CD4-positive, alpha-beta T cell treated with Interleukin-15 for 4 hours (primary cell): ENCODE data around the gene L1CAM.

Experiments
- DNase-seq: peaks from one replicate; pipeline ENCODE4 v3.0.0-alpha.2; 2020; ENCODE audit warnings: low spot score

L1CAM gene

GRCh38 chrX:153922932-153923857 lies 37.2 kb upstream of the L1CAM start:
- no peak for DNase-seq

- DNase-seq: peak; percentile 29
These were observed 35.8 kb upstream of the L1CAM start for GRCh38 chrX:153921511-153922446.

- DNase-seq: no peak
These were observed 35.1 kb upstream of the L1CAM start for GRCh38 chrX:153921070-153921469.

- DNase-seq: no peak
These were observed 34.6 kb upstream of the L1CAM start for GRCh38 chrX:153920546-153920945.

- DNase-seq: no peak
These were observed 33.3 kb upstream of the L1CAM start for GRCh38 chrX:153919281-153919680.

- no peak for DNase-seq
These were observed 31.9 kb upstream of the L1CAM start for GRCh38 chrX:153917869-153918268.

- no peak for DNase-seq
These were observed 27.7 kb upstream of the L1CAM start for GRCh38 chrX:153913701-153914100.

GRCh38 chrX:153913211-153913610 lies 27.2 kb upstream of the L1CAM start:
- no peak for DNase-seq

- DNase-seq: no peak
These were observed 25.8 kb upstream of the L1CAM start for GRCh38 chrX:153911798-153912197.

- no peak for DNase-seq
These were observed 24.5 kb upstream of the L1CAM start for GRCh38 chrX:153910446-153910845.

- DNase-seq: no peak
These were observed 24.0 kb upstream of the L1CAM start for GRCh38 chrX:153909980-153910360.

GRCh38 chrX:153909024-153909979 lies 23.3 kb upstream of the L1CAM start:
- no peak for DNase-seq

GRCh38 chrX:153908219-153908860 lies 22.4 kb upstream of the L1CAM start:
- no peak for DNase-seq

GRCh38 chrX:153907456-153907855 lies 21.5 kb upstream of the L1CAM start:
- DNase-seq: no peak

GRCh38 chrX:153906126-153906917 lies 20.3 kb upstream of the L1CAM start:
- DNase-seq: no peak

GRCh38 chrX:153905481-153906095 lies 19.6 kb upstream of the L1CAM start:
- no peak for DNase-seq

GRCh38 chrX:153903991-153904957 lies 18.3 kb upstream of the L1CAM start, which contains the start of gene AVPR2:
Gene AVPR2, plus strand, starts transcription at chrX:153904673. Its CDS starts 473 bp downstream, at chrX:153905146.
- DNase-seq: no peak

GRCh38 chrX:153903238-153903980 lies 17.4 kb upstream of the L1CAM start:
- DNase-seq: no peak
